HG03460 (cell line): ENCODE measurements around the gene CDK7.
"Not testable (repeated sequence)": the region's sequence is repeated elsewhere in the genome, so short reads cannot be mapped to it uniquely, and the experiment has no call there.

Experiments
- ATAC-seq: cut with Tn5 transposase; IDR thresholded peaks from one replicate; pipeline ENCODE4 v1.9.1; 2021; ENCODE audit not compliant: unreplicated experiment

Gene CDK7

DNA sequence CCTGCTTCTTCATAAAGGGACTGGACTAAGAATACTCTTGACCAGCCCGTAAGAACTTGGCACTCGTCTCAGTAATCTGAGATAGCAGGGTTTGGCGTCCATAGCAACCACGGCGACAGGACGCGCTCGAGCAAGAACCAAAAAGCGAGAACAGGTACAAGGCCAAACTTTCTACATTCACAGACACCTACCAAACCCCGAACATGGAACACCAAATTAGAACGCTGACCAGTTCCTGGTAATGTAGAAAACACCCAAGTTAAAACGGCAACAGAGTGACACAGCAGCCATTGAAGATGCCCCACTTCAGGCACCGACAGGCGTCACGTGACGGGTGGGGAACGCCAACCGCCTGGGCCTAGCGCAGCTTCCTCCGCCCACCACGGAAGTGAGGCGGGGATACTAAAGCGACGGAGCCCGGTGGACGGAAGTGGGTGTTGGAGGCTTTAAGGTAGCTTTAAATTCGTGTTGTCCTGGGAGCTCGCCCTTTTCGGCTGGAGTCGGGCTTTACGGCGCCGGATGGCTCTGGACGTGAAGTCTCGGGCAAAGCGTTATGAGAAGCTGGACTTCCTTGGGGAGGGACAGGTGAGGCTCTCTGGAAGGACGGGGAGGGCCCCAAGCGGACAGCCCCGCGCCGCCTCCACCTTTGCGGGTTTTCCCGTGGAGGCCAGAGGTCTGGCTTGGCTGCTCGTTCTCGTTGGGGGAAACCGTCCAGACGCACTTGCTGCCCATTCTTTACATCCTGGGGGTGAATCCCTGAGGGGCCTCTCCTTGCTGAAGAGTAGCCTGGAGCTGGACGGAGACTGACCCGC lies at the start of gene CDK7:
CDK7 (plus strand) TSS at position 430 of the 812 bp plus-strand sequence; CDS start at position 520, 90 bp downstream.
- ATAC-seq, result peak; percentile 97

DNA sequence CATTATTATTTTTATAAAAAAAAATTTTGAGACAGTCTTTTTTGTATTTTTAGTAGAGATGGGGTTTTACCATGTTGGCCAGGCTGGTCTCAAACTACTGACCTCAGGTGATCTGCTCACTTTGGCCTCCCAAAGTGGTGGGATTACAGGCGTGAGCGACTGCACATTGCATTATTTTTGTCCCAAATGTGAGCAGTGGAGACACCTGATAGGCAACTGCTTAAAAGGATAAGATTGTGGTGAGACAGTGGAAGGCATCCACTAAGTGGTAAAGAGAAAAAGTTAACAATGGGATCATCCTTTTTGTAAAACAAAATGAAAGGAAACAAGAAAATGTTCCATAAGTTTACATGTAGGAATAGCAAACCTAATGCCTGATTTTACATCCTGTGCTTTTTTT lies 47.3 kb upstream of the CDK7 start:
- ATAC-seq, result no peak

DNA sequence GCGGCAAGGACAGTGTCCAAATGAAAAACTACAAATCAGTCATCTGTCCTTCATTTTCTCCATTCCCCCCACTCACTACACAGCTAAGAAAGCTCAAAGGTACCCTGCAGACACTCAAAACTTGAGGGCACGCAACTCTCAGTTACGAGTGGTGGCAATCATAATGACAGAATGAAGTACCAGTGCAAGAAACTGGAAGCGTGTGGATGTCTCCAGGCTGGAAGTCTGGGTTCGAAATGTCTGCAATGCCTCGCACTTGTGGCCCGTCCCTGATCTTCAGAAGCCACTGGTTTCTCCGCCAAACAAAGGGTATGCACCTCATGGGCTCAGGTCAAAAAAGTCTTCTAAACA lies 45.9 kb upstream of the CDK7 start:
- ATAC-seq, result no peak

DNA sequence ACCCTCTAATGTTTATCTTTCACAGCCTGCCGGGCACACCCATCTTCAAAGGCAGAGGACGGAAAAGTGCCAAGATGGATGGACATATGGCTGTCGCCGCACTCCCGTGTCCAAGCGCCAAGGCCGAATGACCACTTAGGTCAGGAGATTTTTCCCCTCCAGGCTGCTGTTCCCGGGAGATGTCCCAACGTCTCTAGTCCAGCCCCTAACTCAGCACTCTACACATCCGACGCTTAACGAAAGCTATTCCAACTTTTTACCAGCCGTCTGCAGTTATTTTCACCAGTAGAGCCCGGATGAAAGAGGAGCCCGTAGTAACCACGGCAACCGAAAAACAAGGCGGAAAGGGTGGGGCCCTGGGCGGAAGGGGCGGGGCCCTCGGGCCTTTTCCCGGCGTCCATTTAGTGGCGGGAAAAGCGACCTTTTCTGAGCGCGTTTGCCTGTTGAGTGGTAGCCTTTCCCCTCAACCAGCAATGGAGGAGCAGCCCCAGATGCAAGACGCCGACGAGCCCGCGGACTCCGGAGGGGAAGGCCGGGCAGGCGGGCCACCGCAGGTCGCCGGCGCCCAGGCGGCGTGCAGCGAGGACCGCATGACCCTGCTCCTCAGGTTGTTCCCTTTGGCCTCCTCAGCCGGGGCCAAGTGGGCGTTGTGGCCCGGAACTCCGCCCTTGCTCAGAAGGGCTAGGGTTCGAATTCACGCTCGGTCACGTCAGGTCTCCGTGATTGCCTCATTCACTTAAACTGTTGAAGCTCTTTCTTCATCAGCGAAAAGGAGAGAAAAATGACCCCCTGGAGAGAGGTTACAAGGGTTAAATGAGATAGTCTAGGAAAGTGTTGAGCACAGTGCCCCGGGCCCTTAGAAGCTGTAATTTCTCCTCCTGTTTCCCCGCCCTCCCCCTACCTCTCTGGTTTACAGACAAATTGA lies 45.3 kb upstream of the CDK7 start, which contains the start of gene CENPH:
CENPH (plus strand) TSS at position 422 of the 925 bp plus-strand sequence; CDS start at position 474, 52 bp downstream.
- peak; percentile 96 for ATAC-seq

DNA sequence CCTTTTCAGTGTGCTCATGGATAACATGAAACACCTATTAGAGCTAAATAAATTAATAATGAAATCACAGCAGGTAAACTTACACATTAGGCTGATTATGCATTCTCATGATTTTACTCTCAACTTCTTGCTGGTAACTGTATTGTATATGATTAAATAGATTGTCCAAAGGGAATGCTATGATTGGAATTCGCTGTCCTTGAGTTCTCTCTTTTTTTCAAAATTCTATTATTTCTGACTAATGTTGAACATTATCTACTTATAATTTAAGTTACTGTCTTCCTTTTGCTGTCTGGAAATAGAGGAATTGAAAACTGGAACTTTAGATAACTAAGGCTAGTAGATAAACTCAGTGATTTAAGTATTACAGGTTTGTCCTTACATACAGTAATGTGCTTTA lies 32.2 kb upstream of the CDK7 start:
- no peak for ATAC-seq

DNA sequence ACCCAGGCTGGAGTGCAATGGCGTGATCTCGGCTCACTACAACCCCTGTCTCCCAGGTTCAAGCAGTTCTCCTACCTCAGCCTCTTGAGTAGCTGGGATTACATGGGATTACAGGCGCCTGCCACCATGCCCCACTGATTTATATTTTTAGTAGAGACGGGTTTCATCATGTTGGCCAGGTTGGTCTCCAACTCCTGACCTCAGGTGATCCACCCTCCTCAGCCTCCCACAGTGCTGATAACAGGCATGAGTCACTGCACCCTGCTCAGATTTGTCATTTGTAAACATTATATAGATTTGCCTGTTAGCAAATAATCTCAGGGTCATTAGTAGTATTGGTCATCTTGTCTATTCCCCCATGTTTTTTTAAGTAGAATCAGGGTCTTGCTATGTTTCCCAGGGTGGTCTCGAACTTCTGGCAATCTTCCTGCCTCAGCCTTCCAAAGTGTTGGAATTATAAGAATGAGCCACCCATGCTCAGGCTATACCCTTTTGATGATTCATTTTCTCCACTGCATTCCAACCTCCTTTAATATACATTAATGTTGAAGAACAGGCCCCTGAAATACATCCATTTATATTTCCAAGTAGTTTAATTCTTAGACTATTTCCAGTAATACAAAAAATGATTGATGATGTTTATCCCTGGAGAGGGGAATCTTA lies 28.0 kb upstream of the CDK7 start:
- no peak for ATAC-seq

DNA sequence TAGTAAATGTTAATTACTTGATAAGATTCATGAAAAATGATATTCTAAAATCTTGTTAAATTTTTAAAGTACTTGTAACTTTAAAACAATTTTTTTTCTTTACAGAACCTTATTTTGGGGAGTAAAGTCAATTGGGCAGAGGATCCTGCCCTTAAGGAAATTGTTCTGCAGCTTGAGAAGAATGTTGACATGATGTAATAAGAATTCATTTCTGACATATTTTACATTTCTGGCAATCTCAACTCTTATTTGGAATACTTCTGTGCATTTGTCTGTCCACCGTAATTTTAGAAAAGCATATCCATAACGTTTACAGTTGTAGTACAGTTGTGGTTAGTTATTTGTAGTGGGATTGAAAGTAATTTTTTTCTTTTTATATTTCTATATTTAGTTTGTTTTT lies 25.1 kb upstream of the CDK7 start:
- ATAC-seq, result no peak

DNA sequence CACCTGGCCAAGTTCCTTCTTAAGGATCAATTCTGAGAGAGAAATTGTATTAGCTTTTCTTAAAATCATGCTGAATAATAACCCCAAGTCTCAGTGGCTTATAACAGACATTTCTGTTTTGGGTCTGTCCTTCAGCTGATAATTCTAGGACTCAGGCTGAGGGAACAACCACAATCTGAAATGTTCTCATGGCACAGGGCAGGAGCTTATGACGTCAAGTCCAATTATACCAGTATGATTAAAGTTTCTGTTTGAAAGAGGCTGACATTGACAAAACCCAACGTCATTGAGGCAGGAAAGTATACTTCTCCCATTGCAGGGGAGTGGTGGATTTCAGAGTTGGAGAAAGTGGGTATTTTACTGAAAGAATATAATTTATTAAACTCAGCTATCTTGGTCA lies 23.5 kb upstream of the CDK7 start:
- no peak for ATAC-seq

DNA sequence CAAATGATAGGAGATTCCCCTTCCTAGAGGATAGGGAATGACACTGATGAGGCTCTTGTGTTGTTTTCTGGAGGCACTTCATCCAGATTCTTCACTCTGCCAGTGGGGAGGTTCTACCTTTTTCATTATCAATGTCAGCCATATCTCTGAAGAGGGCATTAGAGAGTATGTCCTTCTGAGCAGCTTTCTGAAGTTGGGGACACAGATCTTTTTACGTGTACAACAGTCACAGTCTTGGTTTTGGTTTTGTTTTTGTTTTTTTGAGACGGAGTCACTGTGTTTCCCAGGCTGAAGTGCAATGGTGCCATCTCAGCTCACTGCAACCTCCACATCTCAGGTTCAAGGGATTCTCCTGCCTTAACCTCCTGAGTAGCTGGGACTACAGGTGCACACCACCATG lies 22.7 kb upstream of the CDK7 start:
- no peak for ATAC-seq

DNA sequence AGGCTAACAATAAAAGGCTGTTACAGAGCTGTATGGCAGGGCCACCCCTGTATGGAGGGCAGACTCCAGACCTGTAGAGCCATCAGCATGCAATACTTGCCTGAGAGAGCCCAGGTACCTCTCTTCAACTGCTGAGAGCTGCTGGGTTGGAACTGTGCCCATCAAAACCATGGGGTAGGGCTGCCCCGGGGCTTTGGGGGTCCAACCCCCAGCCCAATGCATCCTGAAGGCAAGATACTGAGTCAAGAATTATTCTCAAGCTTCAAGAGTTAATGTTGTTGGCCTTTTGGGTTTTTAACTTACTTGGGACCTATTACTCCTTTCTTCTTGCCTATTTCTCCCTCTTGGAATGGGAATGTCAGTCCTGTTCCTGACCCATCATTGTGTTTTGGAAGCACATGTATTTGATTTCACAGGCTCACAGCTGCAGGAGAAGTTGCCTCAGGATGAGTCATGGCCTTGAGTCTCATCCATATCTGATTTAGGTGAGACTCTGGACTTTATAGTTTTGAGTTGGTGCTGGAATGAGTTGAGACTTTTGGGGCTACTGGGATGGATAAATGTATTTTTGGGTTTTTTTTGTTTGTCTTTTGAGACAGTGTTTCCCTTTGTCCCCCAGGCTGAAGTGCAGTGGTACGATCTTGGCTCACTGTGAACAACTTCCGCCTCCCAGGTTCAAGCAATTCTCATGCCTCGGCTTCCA lies 21.0 kb upstream of the CDK7 start:
- ATAC-seq, result no peak

DNA sequence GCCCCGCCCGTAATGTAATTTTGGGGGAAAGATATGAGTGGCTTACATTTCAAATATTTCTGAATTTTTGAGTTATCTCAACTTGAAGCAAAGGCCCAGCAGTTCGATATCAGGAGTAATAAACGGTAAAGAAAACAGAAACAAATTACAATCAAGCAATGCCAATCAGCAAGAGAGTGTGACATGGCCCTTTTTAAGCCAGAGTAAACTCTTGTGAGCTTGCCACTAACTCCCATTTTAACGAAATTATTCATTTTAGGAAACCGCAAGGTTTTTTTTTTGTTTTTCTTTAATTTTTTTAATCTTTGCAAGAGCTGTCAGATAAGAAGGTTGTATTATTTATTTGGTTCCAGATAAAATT lies 17.6 kb upstream of the CDK7 start:
- no peak for ATAC-seq

DNA sequence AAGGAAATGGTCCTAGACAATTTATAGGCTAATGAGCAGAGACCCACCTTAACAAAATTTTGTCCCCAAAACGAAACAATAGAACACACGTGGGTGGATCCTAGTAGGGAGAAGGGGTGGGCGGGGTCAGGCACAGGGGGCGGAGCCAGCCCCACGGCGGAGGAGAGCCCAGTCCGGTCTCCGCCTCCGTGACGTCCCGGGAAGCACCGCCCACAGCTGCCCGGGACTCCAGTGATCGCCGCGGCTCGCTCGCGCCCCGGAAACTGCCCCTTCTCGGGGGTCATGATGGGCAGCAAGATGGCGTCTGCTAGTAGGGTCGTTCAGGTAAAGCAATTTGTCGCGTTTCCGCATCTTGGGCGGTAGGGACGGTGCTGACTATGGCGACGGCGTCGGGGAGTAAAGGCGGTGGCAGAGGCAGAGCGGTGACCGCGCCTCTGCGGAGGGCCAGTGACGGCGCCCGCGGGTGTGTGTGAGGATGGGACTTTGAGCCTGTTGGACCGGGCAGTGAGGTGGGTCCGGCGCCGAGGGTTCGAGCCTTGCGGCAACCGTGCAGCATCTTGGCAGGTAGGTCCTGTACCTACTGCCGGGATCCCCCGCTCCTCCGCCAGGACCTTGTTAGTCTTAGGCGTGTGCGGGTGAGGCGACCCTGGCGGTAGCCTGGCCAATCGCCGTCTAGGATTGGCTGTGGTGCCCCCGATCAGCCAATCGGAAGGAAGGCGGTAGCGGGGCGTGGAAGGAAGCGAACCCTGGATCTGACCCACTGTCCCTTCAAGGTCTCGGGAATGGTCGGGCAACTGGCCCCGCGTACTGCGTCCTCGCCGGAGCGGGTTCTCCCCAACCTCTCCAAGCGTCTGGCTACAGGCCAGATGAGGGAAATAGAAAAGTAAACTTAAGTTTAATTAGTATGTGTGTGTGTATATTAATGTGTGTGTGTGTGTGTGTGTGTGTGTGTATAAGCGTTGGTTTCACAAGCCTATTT lies 16.8 kb upstream of the CDK7 start:
- peak; percentile 93 for ATAC-seq

DNA sequence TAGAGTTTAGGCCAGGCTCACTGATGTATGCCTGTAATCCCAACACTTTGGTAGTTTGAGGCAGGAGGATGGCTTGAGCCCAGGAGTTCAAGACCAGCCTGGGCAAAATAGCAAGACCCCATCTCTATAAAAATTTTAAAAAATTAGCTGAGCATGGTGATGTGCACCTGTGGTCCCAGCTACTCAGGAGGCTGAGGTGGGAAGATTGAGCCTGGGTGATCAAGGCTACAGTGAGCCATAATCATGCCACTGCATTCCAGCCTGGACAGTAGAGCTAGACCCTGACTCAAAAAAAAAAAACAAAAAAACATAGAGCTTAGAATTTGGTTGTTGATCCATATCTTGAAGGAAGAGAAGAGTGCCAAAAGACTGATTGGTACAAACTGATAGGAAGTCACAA lies 14.7 kb upstream of the CDK7 start:
- ATAC-seq, result no peak

DNA sequence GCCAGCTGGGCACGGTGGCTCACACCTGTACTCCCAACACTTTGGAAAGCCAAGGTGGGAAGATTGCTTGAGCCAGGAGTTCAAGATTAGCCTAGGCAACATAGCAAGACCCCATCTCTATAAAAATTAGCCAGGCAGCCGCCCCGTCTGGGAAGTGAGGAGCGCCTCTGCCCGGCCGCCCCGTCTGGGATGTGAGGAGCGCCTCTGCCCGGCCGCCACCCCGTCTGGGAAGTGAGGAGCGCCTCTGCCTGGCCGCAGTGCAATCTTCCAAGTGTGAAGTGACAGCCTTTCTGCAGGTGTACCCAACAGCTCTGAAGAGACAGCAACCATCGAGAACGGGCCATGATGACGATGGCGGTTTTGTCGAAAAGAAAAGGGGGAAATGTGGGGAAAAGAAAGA lies 14.3 kb upstream of the CDK7 start:
- ATAC-seq, result not testable (repeated sequence)

DNA sequence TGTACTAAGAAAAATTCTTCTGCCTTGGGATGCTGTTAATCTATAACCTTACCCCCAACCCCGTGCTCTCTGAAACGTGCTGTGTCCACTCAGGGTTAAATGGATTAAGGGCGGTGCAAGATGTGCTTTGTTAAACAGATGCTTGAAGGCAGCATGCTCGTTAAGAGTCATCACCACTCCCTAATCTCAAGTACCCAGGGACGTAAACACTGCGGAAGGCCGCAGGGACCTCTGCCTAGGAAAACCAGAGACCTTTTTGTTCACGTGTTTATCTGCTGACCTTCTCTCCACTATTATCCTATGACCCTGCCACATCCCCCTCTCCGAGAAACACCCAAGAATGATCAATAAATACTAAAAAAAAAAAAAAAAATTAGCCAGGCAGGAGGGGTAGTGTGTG lies 13.9 kb upstream of the CDK7 start:
- ATAC-seq, result not testable (repeated sequence)

DNA sequence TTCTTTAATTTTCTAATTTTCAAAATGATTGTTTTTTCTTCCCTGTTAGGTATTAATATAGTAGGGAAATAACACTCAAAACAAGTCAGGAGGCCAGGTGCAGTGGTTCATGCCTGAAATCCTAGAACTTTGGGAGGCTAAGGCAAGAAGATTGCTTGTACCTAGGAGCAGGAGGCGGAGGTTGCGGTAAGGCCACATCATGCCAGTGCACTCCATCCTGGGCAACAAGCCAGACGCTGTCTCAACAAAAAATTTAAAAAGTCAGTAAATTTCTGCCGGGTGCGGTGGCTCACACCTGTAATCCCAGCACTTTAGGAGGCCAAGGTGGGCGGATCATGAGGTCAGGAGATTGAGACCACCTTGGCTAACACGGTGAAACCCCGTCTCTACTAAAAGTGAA lies 10.2 kb upstream of the CDK7 start:
- no peak for ATAC-seq

DNA sequence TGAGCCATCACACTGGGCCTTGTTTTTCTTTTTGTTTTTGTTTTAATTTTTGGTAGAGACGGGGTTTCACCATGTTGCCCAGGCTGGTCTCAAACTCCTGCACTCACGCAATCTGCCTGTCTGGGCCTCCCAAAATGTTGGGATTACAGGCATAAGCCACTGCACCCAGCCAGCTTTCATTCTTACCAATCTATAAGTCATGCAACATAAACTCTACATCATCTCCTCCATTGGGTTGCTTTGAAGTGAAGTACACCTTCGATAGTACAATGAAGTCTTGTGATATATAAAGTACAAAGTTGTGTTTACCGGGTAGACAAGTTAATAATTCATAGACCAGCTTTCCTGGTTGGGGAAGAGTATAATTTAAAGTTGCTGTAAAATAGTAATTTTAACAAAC lies 8.8 kb upstream of the CDK7 start:
- ATAC-seq, result no peak

DNA sequence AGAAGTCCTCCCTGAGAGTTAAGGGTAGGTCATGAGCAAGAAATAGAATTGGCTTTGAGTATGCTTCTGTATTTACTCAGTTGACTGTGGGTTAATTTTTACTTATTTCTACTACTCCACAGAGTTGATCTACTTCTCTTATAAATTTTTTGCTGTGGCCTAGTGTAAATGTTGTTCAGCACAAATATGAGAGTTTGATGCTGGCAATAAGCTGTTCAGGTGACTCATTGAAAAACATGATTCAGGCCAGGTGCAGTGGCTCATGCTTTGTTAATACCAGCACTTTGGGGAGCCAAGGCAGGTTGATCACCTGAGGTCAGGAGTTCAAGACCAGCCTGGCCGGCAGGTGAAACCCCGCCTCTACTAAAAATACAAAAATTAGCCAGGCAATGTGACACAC lies 4.5 kb upstream of the CDK7 start:
- ATAC-seq, result no peak

DNA sequence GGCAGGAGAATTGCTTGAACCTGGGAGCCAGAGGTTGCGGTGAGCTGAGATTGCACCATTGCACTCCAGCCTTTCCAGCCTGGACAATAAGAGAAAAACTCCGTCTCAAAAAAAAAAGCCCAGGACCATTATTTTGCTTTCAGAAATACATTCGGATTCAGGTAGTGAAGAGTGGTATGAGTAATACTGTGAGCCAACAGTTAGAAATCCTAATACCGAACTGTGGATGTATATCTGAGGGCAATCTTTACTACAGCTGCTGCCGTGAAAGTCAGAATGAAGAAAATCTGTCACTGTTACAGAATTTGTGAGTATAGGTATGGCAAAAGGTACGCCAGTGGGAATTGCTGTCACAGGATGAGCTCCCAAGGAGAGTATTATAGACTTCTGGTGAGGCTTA lies 3.4 kb upstream of the CDK7 start:
- ATAC-seq, result no peak

DNA sequence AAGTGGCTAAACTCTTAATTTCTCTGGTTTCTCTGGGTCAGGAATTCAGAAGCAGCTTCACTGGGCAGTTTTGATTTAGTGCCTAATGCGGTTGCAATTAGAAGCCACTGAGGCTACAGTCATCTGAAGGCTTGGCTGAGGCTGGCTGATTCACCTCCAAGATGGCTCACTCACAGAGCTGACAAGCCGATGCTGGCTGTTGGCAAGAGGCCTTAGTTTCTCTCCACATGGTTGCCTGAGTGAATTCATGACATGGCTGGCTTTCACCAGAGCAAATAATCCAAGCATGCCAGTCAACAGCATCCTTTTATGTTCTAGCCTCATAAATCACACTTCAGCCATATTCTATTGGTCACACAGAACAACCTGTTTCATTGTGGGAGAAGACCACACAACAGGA lies 2.8 kb upstream of the CDK7 start:
- ATAC-seq, result no peak
